Measurements from ENCODE around the gene ALDH2.

GRCh38 chr12:111761099-111761498 lies 5.6 kb upstream of the ALDH2 start:
- TF ChIP-seq SIN3A (IDR thresholded peaks at IDR 0.05; ENCODE audit: low read depth, low read length): no peak
- no peak for TF ChIP-seq YBX1 (IDR thresholded peaks at IDR 0.05)
- TF ChIP-seq ELK1 (IDR thresholded peaks at IDR 0.05; ENCODE audit: low read depth, low read length): no peak
- TF ChIP-seq KDM1A (IDR thresholded peaks at IDR 0.05; ENCODE audit: borderline replicate concordance): no peak
- no peak for TF ChIP-seq ATF3 (IDR thresholded peaks at IDR 0.05; ENCODE audit: borderline replicate concordance, extremely low read depth, low read depth, low read length)
- no peak; the same call in 1 of the 2 replicates for TF ChIP-seq MLLT1 (IDR thresholded peaks at IDR 0.05)
- TF ChIP-seq POLR2AphosphoS5 (IDR thresholded peaks at IDR 0.05; ENCODE audit: low read length): no peak
- TF ChIP-seq CTCF (IDR thresholded peaks at IDR 0.05 in 2 of 3, conservative IDR thresholded peaks at IDR 0.05 in 1 of 3; ENCODE audit: control insufficient read depth in 2 of 3, extremely low read depth in 1 of 3, insufficient read depth in 1 of 3, low read depth in 3 of 3, low read length in 3 of 3): no peak
- TF ChIP-seq USF1 (IDR thresholded peaks at IDR 0.05; ENCODE audit: borderline replicate concordance, extremely low read length, insufficient read depth, low read depth, low read length): no peak
- no peak for TF ChIP-seq RFX5 (IDR thresholded peaks at IDR 0.05; ENCODE audit: low read depth, low read length)
- TF ChIP-seq RAD21 (IDR thresholded peaks at IDR 0.05; ENCODE audit: insufficient read depth, low read depth, low read length): no peak
- TF ChIP-seq BCL11A (IDR thresholded peaks at IDR 0.05; ENCODE audit: low read depth, low read length): no peak
- no peak for TF ChIP-seq FOS (IDR thresholded peaks at IDR 0.05; ENCODE audit: borderline replicate concordance, extremely low read depth, insufficient read length)

Measured in GM12878 (cell line).